Adrenal gland (tissue), 12 donors: ENCODE data around the gene UBAP2. TPM values are rescaled to one million over a fixed set of nuclear protein-coding genes. Genes with fewer than 3 reads are reported as not detected.

ENCODE experiments used
- DNase-seq, 7 donors: peaks; one replicate each; pipeline ENCODE4 v3.0.0-alpha.2; 2019 to 2020
- H3K27ac ChIP-seq, 5 donors: fragments of 200-600 bp; sonication (generic) in 4 of 5; 1 replicate in 3 of 5; 2 replicates in 2 of 5; pipeline versions ENCODE4 v1.5.1 to v1.8.0; 2016 to 2020; ENCODE audit warnings: mild to moderate bottlenecking in 1 of 5
- H3K27me3 ChIP-seq: fragments of 200-600 bp; 2 replicates; pipeline ENCODE4 v1.8.0; 2021
- H3K36me3 ChIP-seq, 2 donors: fragments of 200-600 bp; replicated peaks in 1 of 2; 1 replicate in 1 of 2; 2 replicates in 1 of 2; pipeline versions ENCODE4 v1.5.1 to v1.8.0; 2018 to 2022
- H3K4me1 ChIP-seq, 2 donors: fragments of 200-600 bp; replicated peaks in 1 of 2; 1 replicate in 1 of 2; 2 replicates in 1 of 2; pipeline versions ENCODE4 v1.5.1 to v1.8.0; 2018 to 2021
- H3K4me3 ChIP-seq, 4 donors: fragments of 200-600 bp; sonication (generic) in 3 of 4; one replicate each; pipeline ENCODE4 v1.5.1; 2016 to 2018
- H3K9me3 ChIP-seq, 3 donors: fragments of 200-600 bp; sonication (generic) in 1 of 3; replicated peaks in 1 of 3; 1 replicate in 2 of 3; 2 replicates in 1 of 3; pipeline versions ENCODE4 v1.5.1 to v1.8.0; 2016 to 2021
- POLR2A ChIP-seq, 2 donors: fragments of 450-650 bp; IDR thresholded peaks; one replicate each; pipeline ENCODE4 v1.6.1; 2017; ENCODE audit warnings: antibody characterized with exemption in 2 of 2, mild to moderate bottlenecking in 2 of 2, moderate library complexity in 1 of 2
- WGBS, 4 donors: extraction: QIAGEN DNeasy Blood & Tissue Kit in 2 of 4; methylation state at CpG; one replicate each; pipeline versions ENCODE4 v1.1.5 to v1.1.7; 2013 to 2017; 5-methylcytosine and 5-hydroxymethylcytosine counted together
- intact Hi-C, 2 donors: fragments of 100-400 bp; cut with DNase I; formaldehyde crosslinking; loops; one replicate each; pipeline versions ENCODE4 v1.14.1 to v1.15.0; 2022 to 2023
- polyA plus RNA-seq, 3 donors: library from polyadenylated mRNA; stranded (reverse); fragments of 200-250 nt in 2 of 3; fragments of 350-450 nt in 1 of 3; fragmentation: Illumina TruSeq in 1 of 3; extraction: RNeasy Lipid Tissue Mini Kit (QIAGEN cat#74804) in 1 of 3; gene quantifications; one replicate each; pipeline ENCODE4 v1.2.3, GENCODE V29; 2013 to 2014
- total RNA-seq, 9 donors: library from RNA; depleted of rRNA in 4 of 9; stranded (reverse); fragments of >200 nt in 4 of 9; fragments of 120-200 nt in 1 of 9; fragmentation: NEBNext Ultra II Directional in 1 of 9; extraction: Animal tissue kit (Norgen Biotek cat#: 25700) in 1 of 9; gene quantifications; one replicate each; pipeline versions ENCODE4 v1.1.0 to v1.2.4, GENCODE V29; 2013 to 2023
- TF ChIP-seq, protein P1 (sequence below), 6 experiments: fragments of 450-650 bp in 4 of 6; fragments of 200-600 bp in 2 of 6; sonication (generic) in 1 of 6; IDR thresholded peaks; 1 replicate in 5 of 6; 2 replicates in 1 of 6; pipeline versions ENCODE4 v1.5.1 to v1.8.0; 2016 to 2021; ENCODE audit warnings: antibody characterized with exemption in 6 of 6, mild to moderate bottlenecking in 2 of 6, moderate library complexity in 1 of 6
- donor health status: healthy with polysubstance abuse.
- donor health status: Bipolar disorder and iron deficiency.
- donor health status: DM: yes; HTN: yes; CAD: no.
- donor health status: DM: no; HTN: no; CAD: no.
- donor health status: DM: no; HTN: no; CAD: no.
- donor health status: DM: yes; HTN: yes; CAD: no.

UBAP2 gene
- total and polyA plus RNA-seq, 12 donors: 20.9 to 60.0 (median 37.8) TPM

- H3K4me3 ChIP-seq: no peak overlapping the region
- DNase-seq: no peak
- intact Hi-C loops: no loop called here
- no peaks in the 10 kb centered on the region for H3K36me3 ChIP-seq
- no peak overlapping the region for H3K27ac ChIP-seq
- 91 to 98% (median 97%) methylated on average over 2 of the region's 2 CpGs for WGBS, 4 donors
- H3K27me3 ChIP-seq: no peaks in the 10 kb centered on the region
- TF ChIP-seq POLR2A (IDR thresholded peaks at IDR 0.05): no peak
- H3K9me3 ChIP-seq: no peaks in the 10 kb centered on the region
- no peaks in the 10 kb centered on the region for H3K4me1 ChIP-seq
These were observed 141.9 kb downstream of the UBAP2 start for GRCh38 chr9:33906769-33907168.

DNA sequence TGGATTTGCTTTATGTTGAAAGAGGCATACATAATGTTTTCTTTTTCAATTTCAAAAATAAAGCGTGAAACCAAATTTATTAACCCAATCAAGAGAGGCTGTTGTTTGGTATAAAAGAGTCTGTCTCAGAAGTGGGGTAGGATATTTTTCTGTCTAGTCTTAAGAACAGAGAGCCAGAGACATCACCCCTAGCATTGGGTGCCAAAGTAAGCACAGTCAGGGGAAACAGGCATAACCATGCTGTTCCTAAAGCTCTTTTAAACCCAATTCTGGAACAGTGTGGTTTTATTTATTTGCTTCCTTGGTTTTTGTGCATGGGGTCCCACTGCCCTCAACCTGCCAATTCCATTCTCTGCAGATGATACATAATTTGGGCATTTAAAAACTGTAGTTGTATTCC lies 143.6 kb downstream of the UBAP2 start:
- no peaks in the 10 kb centered on the region for H3K4me1 ChIP-seq
- 90 to 92% (median 92%) methylated on average over 1 of the region's 1 CpG for WGBS, 4 donors

GRCh38 chr9:33903157-33903780 lies 145.4 kb downstream of the UBAP2 start:
- no peaks in the 10 kb centered on the region for H3K4me1 ChIP-seq
- 78 to 84% (median 82%) methylated on average over 4 of the region's 4 CpGs for WGBS, 4 donors

More for the DNA sequence above, 143.6 kb downstream of the UBAP2 start:
- Histone ChIP-seq H3K27me3 (no peaks in the 10 kb centered on the region), H3K27ac (no peak overlapping the region), H3K4me3 (no peak overlapping the region), H3K9me3 (no peaks in the 10 kb centered on the region), H3K36me3 (peaks cover 0 to 8% of the 10 kb centered on the region in 2 donors)
- DNase-seq: no peak
- intact Hi-C loops: no loop called here
- TF ChIP-seq, protein P1, sequence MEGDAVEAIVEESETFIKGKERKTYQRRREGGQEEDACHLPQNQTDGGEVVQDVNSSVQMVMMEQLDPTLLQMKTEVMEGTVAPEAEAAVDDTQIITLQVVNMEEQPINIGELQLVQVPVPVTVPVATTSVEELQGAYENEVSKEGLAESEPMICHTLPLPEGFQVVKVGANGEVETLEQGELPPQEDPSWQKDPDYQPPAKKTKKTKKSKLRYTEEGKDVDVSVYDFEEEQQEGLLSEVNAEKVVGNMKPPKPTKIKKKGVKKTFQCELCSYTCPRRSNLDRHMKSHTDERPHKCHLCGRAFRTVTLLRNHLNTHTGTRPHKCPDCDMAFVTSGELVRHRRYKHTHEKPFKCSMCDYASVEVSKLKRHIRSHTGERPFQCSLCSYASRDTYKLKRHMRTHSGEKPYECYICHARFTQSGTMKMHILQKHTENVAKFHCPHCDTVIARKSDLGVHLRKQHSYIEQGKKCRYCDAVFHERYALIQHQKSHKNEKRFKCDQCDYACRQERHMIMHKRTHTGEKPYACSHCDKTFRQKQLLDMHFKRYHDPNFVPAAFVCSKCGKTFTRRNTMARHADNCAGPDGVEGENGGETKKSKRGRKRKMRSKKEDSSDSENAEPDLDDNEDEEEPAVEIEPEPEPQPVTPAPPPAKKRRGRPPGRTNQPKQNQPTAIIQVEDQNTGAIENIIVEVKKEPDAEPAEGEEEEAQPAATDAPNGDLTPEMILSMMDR (IDR thresholded peaks at IDR 0.05): no peak
- TF ChIP-seq POLR2A (IDR thresholded peaks at IDR 0.05): no peak

GRCh38 chr9:33894316-33894715 lies 154.4 kb downstream of the UBAP2 start:
- no peaks in the 10 kb centered on the region for H3K36me3 ChIP-seq
- intact Hi-C loops: no loop called here
- H3K9me3 ChIP-seq: no peaks in the 10 kb centered on the region
- no peaks in the 10 kb centered on the region for H3K27me3 ChIP-seq
- H3K4me1 ChIP-seq: no peaks in the 10 kb centered on the region
- no peak overlapping the region for H3K4me3 ChIP-seq
- TF ChIP-seq POLR2A (IDR thresholded peaks at IDR 0.05): no peak
- TF ChIP-seq, protein P1 (IDR thresholded peaks at IDR 0.05): no peak
- DNase-seq: no peak
- no peak overlapping the region for H3K27ac ChIP-seq

More at GRCh38 chr9:33903157-33903780, 145.4 kb downstream of the UBAP2 start:
- no peaks in the 10 kb centered on the region for H3K27me3 ChIP-seq
- H3K27ac ChIP-seq: no peak overlapping the region
- TF ChIP-seq POLR2A (IDR thresholded peaks at IDR 0.05): no peak
- TF ChIP-seq, protein P1 (IDR thresholded peaks at IDR 0.05): no peak
- H3K9me3 ChIP-seq: no peaks in the 10 kb centered on the region
- no peak overlapping the region for H3K4me3 ChIP-seq
- no peak for DNase-seq
- peaks cover 0 to 8% of the 10 kb centered on the region in 2 donors for H3K36me3 ChIP-seq
- intact Hi-C loops: no loop called here

- Histone ChIP-seq H3K27me3 (no peaks in the 10 kb centered on the region), H3K4me3 (no peak overlapping the region), H3K36me3 (no peaks in the 10 kb centered on the region), H3K27ac (no peak overlapping the region), H3K9me3 (no peaks in the 10 kb centered on the region), H3K4me1 (no peaks in the 10 kb centered on the region)
- no peak for DNase-seq
- TF ChIP-seq POLR2A (IDR thresholded peaks at IDR 0.05): no peak
- intact Hi-C loops: no loop called here
These were observed 154.8 kb downstream of the UBAP2 start for GRCh38 chr9:33893861-33894260.
